Small intestine (tissue), 7 donors: ENCODE measurements around the gene RAG2. TPM values are rescaled to one million over a fixed set of nuclear protein-coding genes. Genes with fewer than 3 reads are reported as not detected.
"Not testable (repeated sequence)": the region's sequence is repeated elsewhere in the genome, so short reads cannot be mapped to it uniquely, and the experiment has no call there.

Experiments
- DNase-seq, 2 donors: peaks; one replicate each; pipeline versions ENCODE4 v3.0.0 to v3.0.0-alpha.2; 2013
- FAIRE-seq: peaks from 2 replicates; lab custom pipeline; 2012; peaks lifted over from hg19 to GRCh38; lab: Jason Lieb, UNC
- H3K27ac ChIP-seq, 3 donors: one replicate each; pipeline ENCODE4 v1.5.1; 2013; ENCODE audit warnings: low read length in 2 of 3, mild to moderate bottlenecking in 2 of 3, control low read depth in 1 of 3, inconsistent platforms in 1 of 3, low read depth in 1 of 3, moderate library complexity in 1 of 3
- H3K27me3 ChIP-seq, 3 donors: one replicate each; pipeline ENCODE4 v1.6.1; 2013; ENCODE audit warnings: low read length in 3 of 3, inconsistent platforms in 1 of 3; ENCODE audit not compliant: control insufficient read depth in 3 of 3, insufficient read depth in 3 of 3
- H3K36me3 ChIP-seq, 3 donors: one replicate each; pipeline ENCODE4 v1.6.1; 2013; ENCODE audit warnings: low read length in 3 of 3, inconsistent platforms in 1 of 3, low read depth in 1 of 3, mild to moderate bottlenecking in 1 of 3, moderate library complexity in 1 of 3; ENCODE audit not compliant: control insufficient read depth in 3 of 3, insufficient read depth in 2 of 3
- H3K4me1 ChIP-seq, 3 donors: one replicate each; pipeline ENCODE4 v1.6.1; 2013; ENCODE audit warnings: low read length in 2 of 3, inconsistent platforms in 1 of 3, low read depth in 1 of 3, mild to moderate bottlenecking in 1 of 3, moderate library complexity in 1 of 3; ENCODE audit not compliant: control insufficient read depth in 3 of 3, insufficient read depth in 2 of 3
- H3K4me3 ChIP-seq, 3 donors: one replicate each; pipeline ENCODE4 v1.5.1; 2013; ENCODE audit warnings: low read length in 3 of 3, control low read depth in 1 of 3, inconsistent platforms in 1 of 3, low read depth in 1 of 3, mild to moderate bottlenecking in 1 of 3, moderate library complexity in 1 of 3
- H3K9me3 ChIP-seq, 2 donors: one replicate each; pipeline ENCODE4 v1.6.1; 2013; ENCODE audit warnings: low read depth in 1 of 2, low read length in 1 of 2; ENCODE audit not compliant: control insufficient read depth in 2 of 2, insufficient read depth in 1 of 2
- WGBS, 3 donors: extraction: QIAGEN DNeasy Blood & Tissue Kit; methylation state at CpG; one replicate each; pipeline ENCODE4 v1.1.7; 2013; 5-methylcytosine and 5-hydroxymethylcytosine counted together
- polyA plus RNA-seq, 4 donors: library from polyadenylated mRNA; stranded (reverse) in 3 of 4; unstranded in 1 of 4; fragments of 200-250 nt in 3 of 4; fragments of 120-200 nt in 1 of 4; gene quantifications; one replicate each; pipeline versions ENCODE4 v1.2.1 to v1.2.3, GENCODE V29; 2013
- donor health status: healthy with polysubstance abuse.
- donor health status: control.
- donor health status: control.
- donor health status: Bipolar disorder and iron deficiency.
- donor health status: healthy.

The RAG2 gene
- polyA plus RNA-seq, 4 donors: 0.25 TPM; not detected in 3

GRCh38 chr11:36569095-36569494, 28.9 kb downstream of the RAG2 start:
- no peak overlapping the region for H3K27ac ChIP-seq
- 73 to 90% (median 80%) methylated on average over 4 of the region's 4 CpGs for whole genome bisulfite sequencing, 3 donors
- no peaks in the 10 kb centered on the region for H3K4me1 ChIP-seq
- no peaks in the 10 kb centered on the region for H3K27me3 ChIP-seq
- no peak overlapping the region for H3K4me3 ChIP-seq
- no peak for DNase-seq
- H3K36me3 ChIP-seq: peaks cover 0 to 5% (median 0%) of the 10 kb centered on the region in 3 donors
- no peak for FAIRE-seq
- H3K9me3 ChIP-seq: no peaks in the 10 kb centered on the region

- Histone ChIP-seq H3K27me3 (no peaks in the 10 kb centered on the region), H3K36me3 (no peaks in the 10 kb centered on the region), H3K27ac (no peak within 1 kb of the TSS), H3K4me3 (no peak within 1 kb of the TSS), H3K4me1 (no peaks in the 10 kb centered on the region), H3K9me3 (no peaks in the 10 kb centered on the region)
- DNase-seq (no peak), FAIRE-seq (no peak)
- 83 to 96% (median 91%) methylated on average over 1 of the region's 1 CpG for WGBS, 3 donors
These were observed 30.3 kb downstream of the RAG2 start, which contains the start of gene RAG1 for GRCh38 chr11:36567694-36568093. TSS of gene RAG1 (plus strand) at chr11:36568007. CDS start at chr11:36573305, 5,298 bp downstream.

GRCh38 chr11:36566407-36567053, 31.5 kb downstream of the RAG2 start:
- H3K9me3 ChIP-seq: no peaks in the 10 kb centered on the region
- DNase-seq (no peak), FAIRE-seq (no peak)
- H3K4me1 ChIP-seq: no peaks in the 10 kb centered on the region
- no peaks in the 10 kb centered on the region for H3K27me3 ChIP-seq
- H3K27ac ChIP-seq: no peak overlapping the region
- H3K4me3 ChIP-seq: no peak overlapping the region
- no peaks in the 10 kb centered on the region for H3K36me3 ChIP-seq
- 85 to 91% (median 90%) methylated on average over 4 of the region's 4 CpGs for WGBS, 3 donors

- H3K4me3 ChIP-seq: peak overlapping the region in 1 of 3 donors; percentile 23
- 55 to 66% (median 61%) methylated on average over 6 of the region's 6 CpGs for WGBS, 3 donors
These were observed 32.9 kb downstream of the RAG2 start for GRCh38 chr11:36565031-36565610.

GRCh38 chr11:36564376-36565030, 33.5 kb downstream of the RAG2 start:
- no peak overlapping the region for H3K27ac ChIP-seq
- no peaks in the 10 kb centered on the region for H3K36me3 ChIP-seq
- FAIRE-seq (no peak), DNase-seq (peak; percentile 69 to 71)
- 2 to 7% (median 6%) methylated on average over 15 of the region's 15 CpGs for WGBS, 3 donors
- no peaks in the 10 kb centered on the region for H3K27me3 ChIP-seq
- H3K9me3 ChIP-seq: peaks cover 0 to 7% of the 10 kb centered on the region in 2 donors
- H3K4me1 ChIP-seq: no peaks in the 10 kb centered on the region
- H3K4me3 ChIP-seq: peak overlapping the region in 1 of 3 donors; percentile 23

More at GRCh38 chr11:36565031-36565610, 32.9 kb downstream of the RAG2 start:
- H3K4me1 ChIP-seq: no peaks in the 10 kb centered on the region
- H3K27me3 ChIP-seq: no peaks in the 10 kb centered on the region
- no peak for DNase-seq
- H3K27ac ChIP-seq: no peak overlapping the region
- no peaks in the 10 kb centered on the region for H3K36me3 ChIP-seq
- peaks cover 0 to 3% of the 10 kb centered on the region in 2 donors for H3K9me3 ChIP-seq
- FAIRE-seq: no peak

- WGBS, 3 donors: 22 to 47% (median 23%) methylated on average over 4 of the region's 4 CpGs
- no peaks in the 10 kb centered on the region for H3K27me3 ChIP-seq
These were observed 39.2 kb downstream of the RAG2 start for GRCh38 chr11:36558571-36559413.

GRCh38 chr11:36557991-36558390, 40.0 kb downstream of the RAG2 start:
- H3K9me3 ChIP-seq: peaks cover 0 to 7% of the 10 kb centered on the region in 2 donors
- no peak overlapping the region for H3K4me3 ChIP-seq
- H3K36me3 ChIP-seq: no peaks in the 10 kb centered on the region
- H3K4me1 ChIP-seq: no peaks in the 10 kb centered on the region
- no peaks in the 10 kb centered on the region for H3K27me3 ChIP-seq
- H3K27ac ChIP-seq: no peak overlapping the region
- FAIRE-seq: peak; percentile 30
- DNase-seq: no peak

More at GRCh38 chr11:36558571-36559413, 39.2 kb downstream of the RAG2 start:
- Histone ChIP-seq H3K4me1 (no peaks in the 10 kb centered on the region), H3K27ac (peak overlapping the region in 1 of 3 donors; percentile 32), H3K4me3 (no peak overlapping the region), H3K36me3 (no peaks in the 10 kb centered on the region), H3K9me3 (peaks cover 0 to 7% of the 10 kb centered on the region in 2 donors)
- FAIRE-seq: no peak
- peak in 1 of 2 donors; percentile 70 for DNase-seq

GRCh38 chr11:36557390-36557789, 40.6 kb downstream of the RAG2 start:
- not testable (repeated sequence) for H3K27ac ChIP-seq, FAIRE-seq, DNase-seq, H3K4me1 ChIP-seq, H3K9me3 ChIP-seq, H3K4me3 ChIP-seq, H3K36me3 ChIP-seq, H3K27me3 ChIP-seq
- 95 to 99% (median 99%) methylated on average over 14 to 15 of the region's 17 CpGs for WGBS, 3 donors
